Retinal pigment epithelial cell (primary cell): ENCODE measurements around the gene NECAB3.

Experiments
- DNase-seq: peaks from one replicate; pipeline ENCODE4 v3.0.0-alpha.2; 2010; ENCODE audit warnings: low read depth
- H3K4me3 ChIP-seq: 2 replicates; pipeline ENCODE4 v1.5.1; 2011; ENCODE audit warnings: mild to moderate bottlenecking, low read length, control low read depth, moderate library complexity
- TF ChIP-seq, protein P1 (sequence below): conservative IDR thresholded peaks from 2 replicates; pipeline ENCODE4 v1.5.1; 2011; ENCODE audit warnings: low read depth, low read length, control low read depth, inconsistent platforms

NECAB3 gene

DNA sequence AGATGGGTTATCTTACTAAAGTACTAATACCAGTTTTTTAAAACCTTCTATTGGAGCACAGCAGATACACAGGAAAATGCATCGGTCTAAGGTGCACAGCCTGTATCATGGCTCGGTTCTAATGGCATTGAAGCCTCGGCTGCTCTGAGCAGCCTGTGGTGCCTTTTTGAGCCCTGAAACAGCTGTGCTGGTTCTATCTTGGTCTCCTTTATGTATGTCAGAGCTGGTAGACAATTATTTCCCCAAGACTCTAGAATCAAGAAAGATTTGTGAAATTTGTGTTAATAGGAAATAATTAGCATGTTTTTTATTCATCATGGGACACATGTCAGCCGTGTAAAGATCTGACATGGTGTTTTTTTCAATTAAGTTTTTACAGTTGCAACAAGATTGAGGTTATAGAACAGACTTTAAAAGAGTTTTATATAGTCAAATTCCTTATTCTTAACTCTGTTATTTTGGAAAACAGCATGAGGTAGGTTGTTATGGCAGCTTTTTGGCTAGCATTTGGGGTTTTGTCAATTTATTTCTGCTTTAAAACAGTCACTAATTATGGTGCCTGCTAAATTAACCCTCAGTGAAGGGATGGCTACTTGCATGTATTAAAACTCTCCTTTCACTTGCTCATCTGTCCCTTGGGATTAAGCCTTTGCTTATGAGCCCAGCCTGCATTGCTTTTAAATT is 52.4 kb downstream of the NECAB3 start:
- DNase-seq = no peak
- TF ChIP-seq, protein P1, sequence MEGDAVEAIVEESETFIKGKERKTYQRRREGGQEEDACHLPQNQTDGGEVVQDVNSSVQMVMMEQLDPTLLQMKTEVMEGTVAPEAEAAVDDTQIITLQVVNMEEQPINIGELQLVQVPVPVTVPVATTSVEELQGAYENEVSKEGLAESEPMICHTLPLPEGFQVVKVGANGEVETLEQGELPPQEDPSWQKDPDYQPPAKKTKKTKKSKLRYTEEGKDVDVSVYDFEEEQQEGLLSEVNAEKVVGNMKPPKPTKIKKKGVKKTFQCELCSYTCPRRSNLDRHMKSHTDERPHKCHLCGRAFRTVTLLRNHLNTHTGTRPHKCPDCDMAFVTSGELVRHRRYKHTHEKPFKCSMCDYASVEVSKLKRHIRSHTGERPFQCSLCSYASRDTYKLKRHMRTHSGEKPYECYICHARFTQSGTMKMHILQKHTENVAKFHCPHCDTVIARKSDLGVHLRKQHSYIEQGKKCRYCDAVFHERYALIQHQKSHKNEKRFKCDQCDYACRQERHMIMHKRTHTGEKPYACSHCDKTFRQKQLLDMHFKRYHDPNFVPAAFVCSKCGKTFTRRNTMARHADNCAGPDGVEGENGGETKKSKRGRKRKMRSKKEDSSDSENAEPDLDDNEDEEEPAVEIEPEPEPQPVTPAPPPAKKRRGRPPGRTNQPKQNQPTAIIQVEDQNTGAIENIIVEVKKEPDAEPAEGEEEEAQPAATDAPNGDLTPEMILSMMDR = no peak
- H3K4me3 ChIP-seq = no peak overlapping the region

DNA sequence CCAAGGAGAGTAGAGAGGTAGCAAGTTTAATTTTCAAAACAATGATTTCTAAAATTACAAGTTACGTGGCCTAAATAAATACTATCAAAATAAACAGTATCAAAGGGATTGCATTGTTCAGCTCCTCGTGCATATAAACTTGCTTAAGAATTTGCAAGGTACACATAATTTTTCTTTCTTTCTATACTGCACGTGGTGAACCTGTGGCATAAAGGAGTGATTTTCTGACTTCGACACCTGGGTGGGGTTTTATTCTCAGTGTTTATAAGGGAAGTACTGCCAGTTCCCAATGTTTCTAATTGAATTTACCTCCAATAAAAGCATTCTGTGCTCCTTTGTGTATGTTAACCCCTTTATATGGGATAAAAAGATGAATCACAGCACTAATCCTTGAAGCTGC is 62.2 kb downstream of the NECAB3 start:
- TF ChIP-seq, protein P1 = no peak
- H3K4me3 ChIP-seq = no peak overlapping the region
- DNase-seq = no peak

DNA sequence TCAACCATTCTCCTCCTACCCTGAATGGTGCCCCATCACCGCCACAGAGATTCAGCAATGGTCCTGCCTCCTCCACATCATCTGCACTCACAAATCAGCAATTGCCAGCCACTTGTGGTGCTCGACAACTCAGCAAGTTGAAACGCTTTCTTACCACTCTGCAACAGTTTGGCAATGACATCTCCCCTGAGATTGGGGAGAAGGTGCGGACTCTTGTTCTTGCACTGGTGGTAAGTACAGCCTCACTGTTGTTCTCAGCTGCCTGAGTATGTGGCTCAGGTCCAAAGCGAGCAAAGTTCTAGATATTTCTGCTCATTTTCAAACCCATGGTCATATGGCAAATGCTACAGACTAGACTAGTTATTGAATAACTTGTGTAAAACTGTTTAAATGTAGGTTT is 63.1 kb downstream of the NECAB3 start:
- TF ChIP-seq, protein P1 = no peak
- no peak overlapping the region for H3K4me3 ChIP-seq
- DNase-seq = no peak

DNA sequence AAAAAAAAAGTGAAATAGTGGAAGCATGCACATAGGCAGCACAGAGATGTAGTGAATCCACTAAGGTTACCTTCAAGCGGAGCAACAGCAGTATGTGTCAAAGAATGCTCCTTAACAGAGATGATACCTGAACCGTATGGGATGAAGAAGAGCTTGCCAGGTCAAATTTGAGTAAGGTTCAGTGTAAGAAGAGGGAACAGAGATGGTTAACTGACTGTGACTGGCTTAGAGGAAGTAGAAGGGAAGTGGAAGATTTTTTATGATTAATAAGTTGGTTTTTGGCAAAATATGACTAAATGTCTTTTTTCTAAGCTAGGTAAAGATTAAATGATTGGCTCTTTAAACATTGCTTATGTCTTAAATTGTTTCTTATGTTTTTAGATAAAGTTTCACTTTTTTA is 64.7 kb downstream of the NECAB3 start:
- TF ChIP-seq, protein P1 = no peak
- H3K4me3 ChIP-seq = no peak overlapping the region
- DNase-seq = no peak
